Spleen (tissue), 11 donors: ENCODE results near the gene PRKCG. TPM values are rescaled to one million over a fixed set of nuclear protein-coding genes. Genes with fewer than 3 reads are reported as not detected.

Experiments used
- DNase-seq: peaks from one replicate; pipeline ENCODE4 v3.0.0-alpha.2; 2020
- H3K27ac ChIP-seq, 8 donors: fragments of 200-600 bp; sonication (generic) in 7 of 8; 1 replicate in 4 of 8; 2 replicates in 4 of 8; pipeline versions ENCODE4 v1.5.0 to v1.8.0; 2016 to 2021; ENCODE audit warnings: inconsistent platforms in 4 of 8, mild to moderate bottlenecking in 4 of 8, moderate library complexity in 1 of 8
- H3K27me3 ChIP-seq, 7 donors: fragments of 200-600 bp; sonication (generic) in 6 of 7; replicated peaks in 1 of 7; 1 replicate in 4 of 7; 2 replicates in 3 of 7; pipeline versions ENCODE4 v1.5.0 to v1.8.0; 2016 to 2021; ENCODE audit warnings: inconsistent platforms in 3 of 7, mild to moderate bottlenecking in 1 of 7
- H3K36me3 ChIP-seq, 6 donors: fragments of 200-600 bp; sonication (generic) in 5 of 6; 1 replicate in 4 of 6; 2 replicates in 2 of 6; pipeline versions ENCODE4 v1.5.0 to v1.8.0; 2016 to 2021; ENCODE audit warnings: inconsistent platforms in 2 of 6
- H3K4me1 ChIP-seq, 6 donors: fragments of 200-600 bp; sonication (generic) in 5 of 6; 1 replicate in 3 of 6; 2 replicates in 3 of 6; pipeline versions ENCODE4 v1.5.0 to v1.8.0; 2016 to 2021; ENCODE audit warnings: inconsistent platforms in 3 of 6
- H3K4me3 ChIP-seq, 8 donors: fragments of 200-600 bp; sonication (generic) in 7 of 8; 1 replicate in 4 of 8; 2 replicates in 4 of 8; pipeline versions ENCODE4 v1.5.0 to v1.8.0; 2016 to 2021; ENCODE audit warnings: inconsistent platforms in 4 of 8, mild to moderate bottlenecking in 4 of 8, moderate library complexity in 2 of 8
- H3K9me3 ChIP-seq, 8 donors: fragments of 200-600 bp; sonication (generic) in 7 of 8; 1 replicate in 4 of 8; 2 replicates in 4 of 8; pipeline versions ENCODE4 v1.5.0 to v1.8.0; 2016 to 2021; ENCODE audit warnings: inconsistent platforms in 4 of 8
- POLR2A ChIP-seq, 3 donors: fragments of 450-650 bp; IDR thresholded peaks; one replicate each; pipeline ENCODE4 v1.5.1; 2017; ENCODE audit warnings: antibody characterized with exemption in 3 of 3, mild to moderate bottlenecking in 1 of 3
- POLR2AphosphoS5 ChIP-seq, 3 donors: sonication (generic); formaldehyde crosslinking; IDR thresholded peaks; one replicate each; pipeline ENCODE4 v1.5.1; 2017; ENCODE audit warnings: antibody characterized with exemption in 3 of 3
- WGBS, 5 donors: extraction: QIAGEN DNeasy Blood & Tissue Kit in 3 of 5; methylation state at CpG; one replicate each; pipeline versions ENCODE4 v1.1.5 to v1.1.7; 2013 to 2018; 5-methylcytosine and 5-hydroxymethylcytosine counted together
- intact Hi-C: fragments of 100-400 bp; cut with DNase I; formaldehyde crosslinking; loops from one replicate; pipeline ENCODE4 v1.15.0; 2023; ENCODE audit warnings: low total_unique reads
- polyA plus RNA-seq, 3 donors: library from polyadenylated mRNA; stranded (reverse); fragments of 200-250 nt; gene quantifications; one replicate each; pipeline ENCODE4 v1.2.1, GENCODE V29; 2013
- total RNA-seq, 7 donors: library from RNA; depleted of rRNA in 3 of 7; stranded (reverse); fragments of >200 nt in 3 of 7; fragmentation: NEBNext Ultra II Directional in 4 of 7; extraction: Animal tissue kit (Norgen Biotek cat#: 25700) in 4 of 7; gene quantifications; one replicate each; pipeline versions ENCODE4 v1.1.0 to v1.2.1, GENCODE V29; 2016 to 2021
- TF ChIP-seq, protein P1 (sequence below), 11 experiments: fragments of 200-600 bp in 7 of 11; fragments of 450-650 bp in 4 of 11; sonication (generic) in 4 of 11; IDR thresholded peaks in 8 of 11; conservative IDR thresholded peaks in 3 of 11; 1 replicate in 7 of 11; 2 replicates in 4 of 11; pipeline versions ENCODE4 v1.4.0 to v1.8.0; 2016 to 2021; ENCODE audit warnings: antibody characterized with exemption in 11 of 11, inconsistent platforms in 4 of 11, mild to moderate bottlenecking in 1 of 11
- donor health status: healthy with polysubstance abuse.
- donor health status: DM: no; HTN: no; CAD: no; lungs with moderate emphysema.
- donor health status: DM: no; HTN: no; CAD: no.
- donor health status: Bipolar disorder and iron deficiency.
- donor health status: healthy.
- donor health status: DM: no; HTN: no; CAD: no.
- donor health status: DM: yes; HTN: yes; CAD: no.

Gene PRKCG
- total and polyA plus RNA-seq, 10 donors = 0.17 TPM; not detected in 9

DNA sequence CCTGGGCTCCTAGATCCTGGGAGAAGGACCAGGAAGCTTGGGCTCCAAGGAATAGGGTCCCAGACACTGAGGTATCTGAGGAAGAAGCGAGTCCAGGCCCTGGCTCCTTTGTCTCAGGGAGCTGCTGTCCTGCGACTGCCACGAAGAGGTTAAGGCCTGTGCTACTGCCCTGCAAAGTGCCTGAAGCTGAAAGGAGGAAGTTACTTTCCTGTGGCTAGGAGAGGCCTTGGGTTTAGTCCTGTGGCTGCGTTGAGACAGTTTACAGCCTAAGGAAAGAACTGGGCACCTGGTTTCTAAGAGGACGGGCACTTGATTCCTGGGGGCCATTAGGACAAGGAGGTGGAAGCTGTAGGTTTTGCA lies 11.5 kb upstream of the PRKCG start:
- H3K27me3 ChIP-seq = peaks cover 0 to 21% (median 0%) of the 10 kb centered on the region in 7 donors
- TF ChIP-seq POLR2A (IDR thresholded peaks at IDR 0.05) (no peak), POLR2AphosphoS5 (IDR thresholded peaks at IDR 0.05) (peak in 2 of 3 donors; percentile 60 to 70)
- no peaks in the 10 kb centered on the region for H3K9me3 ChIP-seq
- intact Hi-C loops = no loop called here
- H3K4me3 ChIP-seq = peak overlapping the region in 5 of 8 donors; percentile 21 to 85 (median 66)
- 13 to 24% (median 17%) methylated on average over 5 of the region's 5 CpGs for WGBS, 5 donors
- H3K4me1 ChIP-seq = peaks cover 24 to 100% (median 80%) of the 10 kb centered on the region in 6 donors
- peak; percentile 86 for DNase-seq
- H3K27ac ChIP-seq = peak overlapping the region; percentile 10 to 96 (median 85)
- peaks cover 2 to 38% (median 18%) of the 10 kb centered on the region in 6 donors for H3K36me3 ChIP-seq

DNA sequence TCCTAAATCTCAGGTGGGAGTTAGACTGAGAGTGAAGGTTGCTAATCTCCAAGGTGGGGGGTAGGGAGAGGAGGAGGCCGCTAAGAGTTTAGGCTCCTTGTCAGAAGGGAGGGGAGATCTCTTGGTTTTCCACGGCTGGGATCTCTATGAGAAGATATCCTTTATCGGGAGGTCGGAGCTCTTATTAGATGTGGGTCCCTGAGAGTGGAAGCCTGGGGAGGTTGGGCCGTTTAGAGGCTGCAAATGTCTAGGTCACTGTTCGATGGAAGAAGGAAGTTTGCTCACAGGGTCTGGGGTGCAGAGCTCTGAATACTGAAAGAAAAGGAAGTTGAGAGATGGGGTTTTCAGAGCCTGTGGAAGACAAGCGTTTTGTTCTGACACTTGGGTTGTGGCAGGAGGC lies 10.5 kb upstream of the PRKCG start:
- Histone ChIP-seq H3K36me3 (peaks cover 2 to 48% (median 20%) of the 10 kb centered on the region in 6 donors), H3K4me1 (peaks cover 17 to 98% (median 77%) of the 10 kb centered on the region in 6 donors), H3K27me3 (peaks cover 0 to 12% (median 0%) of the 10 kb centered on the region in 7 donors), H3K9me3 (no peaks in the 10 kb centered on the region), H3K27ac (peak overlapping the region in 7 of 8 donors; percentile 78 to 96 (median 89)), H3K4me3 (peak overlapping the region in 2 of 8 donors; percentile 13 to 85)
- TF ChIP-seq POLR2AphosphoS5 (IDR thresholded peaks at IDR 0.05) = no peak
- TF ChIP-seq POLR2A (IDR thresholded peaks at IDR 0.05) = no peak
- TF ChIP-seq, protein P1, sequence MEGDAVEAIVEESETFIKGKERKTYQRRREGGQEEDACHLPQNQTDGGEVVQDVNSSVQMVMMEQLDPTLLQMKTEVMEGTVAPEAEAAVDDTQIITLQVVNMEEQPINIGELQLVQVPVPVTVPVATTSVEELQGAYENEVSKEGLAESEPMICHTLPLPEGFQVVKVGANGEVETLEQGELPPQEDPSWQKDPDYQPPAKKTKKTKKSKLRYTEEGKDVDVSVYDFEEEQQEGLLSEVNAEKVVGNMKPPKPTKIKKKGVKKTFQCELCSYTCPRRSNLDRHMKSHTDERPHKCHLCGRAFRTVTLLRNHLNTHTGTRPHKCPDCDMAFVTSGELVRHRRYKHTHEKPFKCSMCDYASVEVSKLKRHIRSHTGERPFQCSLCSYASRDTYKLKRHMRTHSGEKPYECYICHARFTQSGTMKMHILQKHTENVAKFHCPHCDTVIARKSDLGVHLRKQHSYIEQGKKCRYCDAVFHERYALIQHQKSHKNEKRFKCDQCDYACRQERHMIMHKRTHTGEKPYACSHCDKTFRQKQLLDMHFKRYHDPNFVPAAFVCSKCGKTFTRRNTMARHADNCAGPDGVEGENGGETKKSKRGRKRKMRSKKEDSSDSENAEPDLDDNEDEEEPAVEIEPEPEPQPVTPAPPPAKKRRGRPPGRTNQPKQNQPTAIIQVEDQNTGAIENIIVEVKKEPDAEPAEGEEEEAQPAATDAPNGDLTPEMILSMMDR (IDR thresholded peaks at IDR 0.05 in 8 of 11, conservative IDR thresholded peaks at IDR 0.05 in 3 of 11) = no peak
- WGBS, 5 donors = 23 to 43% (median 32%) methylated on average over 7 of the region's 7 CpGs
- intact Hi-C loops = no loop called here
- no peak for DNase-seq

DNA sequence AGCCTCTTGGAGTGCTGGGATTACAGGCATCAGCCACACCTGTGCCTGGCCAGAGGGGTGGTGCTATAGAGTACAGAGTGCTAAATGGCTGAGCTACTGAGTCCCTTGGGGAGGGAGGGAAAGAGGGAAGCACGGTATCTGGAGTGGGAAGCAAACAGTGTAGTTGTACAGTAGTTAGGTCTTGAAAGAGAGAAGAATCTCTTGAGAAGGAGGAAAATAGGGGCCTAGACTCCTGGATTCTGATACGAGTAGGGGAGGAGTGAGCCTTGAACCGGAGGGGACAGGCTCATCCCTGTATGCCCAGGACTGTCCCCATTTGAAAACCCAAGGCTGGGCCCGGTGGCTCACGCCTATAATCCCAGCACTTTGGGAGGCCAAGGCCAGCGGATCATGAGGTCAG lies 9.2 kb upstream of the PRKCG start:
- intact Hi-C loops = no loop called here
- TF ChIP-seq POLR2AphosphoS5 (IDR thresholded peaks at IDR 0.05) = no peak
- no peak for TF ChIP-seq POLR2A (IDR thresholded peaks at IDR 0.05)
- TF ChIP-seq, protein P1 (IDR thresholded peaks at IDR 0.05 in 8 of 11, conservative IDR thresholded peaks at IDR 0.05 in 3 of 11) = no peak
- Histone ChIP-seq H3K4me1 (peaks cover 9 to 98% (median 72%) of the 10 kb centered on the region in 6 donors), H3K4me3 (no peak overlapping the region), H3K27me3 (peaks cover 0 to 7% (median 0%) of the 10 kb centered on the region in 7 donors), H3K36me3 (peaks cover 2 to 49% (median 20%) of the 10 kb centered on the region in 6 donors), H3K27ac (peak overlapping the region in 3 of 8 donors; percentile 95 to 96 (median 95)), H3K9me3 (no peaks in the 10 kb centered on the region)
- 82 to 92% (median 83%) methylated on average over 6 of the region's 6 CpGs for WGBS, 5 donors
- no peak for DNase-seq

DNA sequence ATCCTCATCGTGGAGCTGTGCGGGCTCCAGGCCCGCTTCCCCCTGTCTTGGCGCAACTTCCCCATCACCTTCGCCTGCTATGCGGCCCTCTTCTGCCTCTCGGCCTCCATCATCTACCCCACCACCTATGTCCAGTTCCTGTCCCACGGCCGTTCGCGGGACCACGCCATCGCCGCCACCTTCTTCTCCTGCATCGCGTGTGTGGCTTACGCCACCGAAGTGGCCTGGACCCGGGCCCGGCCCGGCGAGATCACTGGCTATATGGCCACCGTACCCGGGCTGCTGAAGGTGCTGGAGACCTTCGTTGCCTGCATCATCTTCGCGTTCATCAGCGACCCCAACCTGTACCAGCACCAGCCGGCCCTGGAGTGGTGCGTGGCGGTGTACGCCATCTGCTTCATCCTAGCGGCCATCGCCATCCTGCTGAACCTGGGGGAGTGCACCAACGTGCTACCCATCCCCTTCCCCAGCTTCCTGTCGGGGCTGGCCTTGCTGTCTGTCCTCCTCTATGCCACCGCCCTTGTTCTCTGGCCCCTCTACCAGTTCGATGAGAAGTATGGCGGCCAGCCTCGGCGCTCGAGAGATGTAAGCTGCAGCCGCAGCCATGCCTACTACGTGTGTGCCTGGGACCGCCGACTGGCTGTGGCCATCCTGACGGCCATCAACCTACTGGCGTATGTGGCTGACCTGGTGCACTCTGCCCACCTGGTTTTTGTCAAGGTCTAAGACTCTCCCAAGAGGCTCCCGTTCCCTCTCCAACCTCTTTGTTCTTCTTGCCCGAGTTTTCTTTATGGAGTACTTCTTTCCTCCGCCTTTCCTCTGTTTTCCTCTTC lies 8.0 kb upstream of the PRKCG start:
- H3K4me1 ChIP-seq = peaks cover 9 to 96% (median 67%) of the 10 kb centered on the region in 6 donors
- H3K36me3 ChIP-seq = peaks cover 2 to 49% (median 20%) of the 10 kb centered on the region in 6 donors
- peak overlapping the region in 6 of 8 donors; percentile 38 to 96 (median 66) for H3K27ac ChIP-seq
- H3K27me3 ChIP-seq = peaks cover 0 to 15% (median 4%) of the 10 kb centered on the region in 7 donors
- intact Hi-C loops = no loop called here
- TF ChIP-seq, protein P1 (IDR thresholded peaks at IDR 0.05 in 8 of 11, conservative IDR thresholded peaks at IDR 0.05 in 3 of 11) = no peak
- TF ChIP-seq POLR2AphosphoS5 (IDR thresholded peaks at IDR 0.05) (peak in 1 of 3 donors; percentile 48), POLR2A (IDR thresholded peaks at IDR 0.05) (no peak)
- no peaks in the 10 kb centered on the region for H3K9me3 ChIP-seq
- WGBS, 5 donors = 89 to 93% (median 89%) methylated on average over 51 of the region's 51 CpGs
- peak; percentile 80 for DNase-seq
- H3K4me3 ChIP-seq = peak overlapping the region in 1 of 8 donors; percentile 4
